Stimulated activated CD8-positive, alpha-beta memory T cell treated with anti-CD3 and anti-CD28 coated beads, Interleukin-4, amount 100 ng/mL, for 24 hours (primary cell): ENCODE results near the gene CEMIP.

Source experiments
- DNase-seq: peaks from one replicate; pipeline ENCODE4 v3.0.0-alpha.2; 2020; ENCODE audit warnings: low read depth

Gene CEMIP

GRCh38 chr15:80822676-80823075 is 43.5 kb downstream of the CEMIP start:
- no peak for DNase-seq

GRCh38 chr15:80823120-80823519 is 44.0 kb downstream of the CEMIP start:
- DNase-seq: no peak

GRCh38 chr15:80823995-80824394 is 44.8 kb downstream of the CEMIP start:
- DNase-seq: no peak

GRCh38 chr15:80825361-80826030 is 46.3 kb downstream of the CEMIP start:
- DNase-seq: no peak

- no peak for DNase-seq
Observed at GRCh38 chr15:80828796-80829195, 49.6 kb downstream of the CEMIP start.

GRCh38 chr15:80830677-80831076 is 51.5 kb downstream of the CEMIP start:
- DNase-seq: no peak

GRCh38 chr15:80831192-80831591 is 52.0 kb downstream of the CEMIP start:
- no peak for DNase-seq

GRCh38 chr15:80831606-80832224 is 52.5 kb downstream of the CEMIP start:
- no peak for DNase-seq

GRCh38 chr15:80832686-80833085 is 53.5 kb downstream of the CEMIP start:
- DNase-seq: no peak

- no peak for DNase-seq
Observed at GRCh38 chr15:80834402-80834801, 55.2 kb downstream of the CEMIP start.

- no peak for DNase-seq
Observed at GRCh38 chr15:80834906-80835305, 55.7 kb downstream of the CEMIP start.

GRCh38 chr15:80835336-80835735 is 56.2 kb downstream of the CEMIP start:
- no peak for DNase-seq

- DNase-seq: no peak
Observed at GRCh38 chr15:80836223-80836622, 57.1 kb downstream of the CEMIP start.

GRCh38 chr15:80837006-80837405 is 57.8 kb downstream of the CEMIP start:
- no peak for DNase-seq

- DNase-seq: no peak
Observed at GRCh38 chr15:80838012-80838411, 58.8 kb downstream of the CEMIP start.

GRCh38 chr15:80838666-80839065 is 59.5 kb downstream of the CEMIP start:
- no peak for DNase-seq

GRCh38 chr15:80839764-80840130 is 60.6 kb downstream of the CEMIP start:
- DNase-seq: no peak

GRCh38 chr15:80840182-80841130 is 61.3 kb downstream of the CEMIP start:
- no peak for DNase-seq

GRCh38 chr15:80841541-80841940 is 62.4 kb downstream of the CEMIP start:
- DNase-seq: no peak

- no peak for DNase-seq
Observed at GRCh38 chr15:80844011-80844732, 65.0 kb downstream of the CEMIP start.

- no peak for DNase-seq
Observed at GRCh38 chr15:80846031-80846815, 67.1 kb downstream of the CEMIP start.
